Activated CD8-positive, alpha-beta T cell treated with anti-CD3 and anti-CD28 coated beads for 36 hours (primary cell): ENCODE measurements around the gene RBPMS2. TPM values are rescaled to one million over a fixed set of nuclear protein-coding genes. Genes with fewer than 3 reads are reported as not detected.

Source experiments
- ATAC-seq: fragments of 200-7000 bp; cut with Tn5 transposase; one replicate; pipeline ENCODE4 v1.10.0; 2021; ENCODE audit warnings: mild to moderate bottlenecking, moderate library complexity
- CTCF ChIA-PET: fragments of 350-600 bp; sonication (Branson Sonifier 250); formaldehyde crosslinking; loops from one replicate; lab custom pipeline; 2021; ENCODE audit warnings: antibody characterized with exemption; lab: Charles Lee
- POLR2A ChIA-PET: fragments of 350-600 bp; sonication (Branson Sonifier 250); formaldehyde crosslinking; loops from one replicate; lab custom pipeline; 2021; ENCODE audit warnings: antibody characterized with exemption; lab: Charles Lee
- DNase-seq: peaks from one replicate; pipeline ENCODE4 v3.0.0-alpha.2; 2020
- H3K27ac Mint-ChIP-seq: one replicate; pipeline ENCODE4 v1.8.0; 2021; ENCODE audit warnings: mild to moderate bottlenecking, mixed read lengths
- H3K27me3 Mint-ChIP-seq: one replicate; pipeline ENCODE4 v1.8.0; 2021; ENCODE audit warnings: mixed read lengths
- H3K36me3 Mint-ChIP-seq: one replicate; pipeline ENCODE4 v1.8.0; 2021; ENCODE audit warnings: low read depth, mixed read lengths
- H3K4me1 Mint-ChIP-seq: one replicate; pipeline ENCODE4 v1.8.0; 2021; ENCODE audit warnings: low read depth, mixed read lengths
- H3K4me3 Mint-ChIP-seq: one replicate; pipeline ENCODE4 v1.8.0; 2021; ENCODE audit warnings: mild to moderate bottlenecking, moderate library complexity, mixed read lengths
- H3K9me3 Mint-ChIP-seq: one replicate; pipeline ENCODE4 v1.8.0; 2021; ENCODE audit warnings: mixed read lengths
- intact Hi-C: fragments of 100-400 bp; cut with micrococcal nuclease; formaldehyde crosslinking; loops from one replicate; pipeline ENCODE4 v1.10.0; 2022
- total RNA-seq, 2 experiments: library from RNA; stranded (reverse); gene quantifications; one replicate each; pipeline ENCODE4 v1.2.3, GENCODE V29; 2021
- TF ChIP-seq, protein P1 (sequence below): fragments of 200-600 bp; IDR thresholded peaks from one replicate; pipeline ENCODE4 v1.8.0; 2022; ENCODE audit warnings: antibody characterized with exemption, mild to moderate bottlenecking

RBPMS2 gene
- total RNA-seq, 2 experiments from 2014 or later: not detected

GRCh38 chr15:64695561-64695992, 79.8 kb downstream of the RBPMS2 start:
- ATAC-seq: no peak
- intact Hi-C loops: no loop called here
- H3K27me3 Mint-ChIP-seq: no peaks in the 10 kb centered on the region
- H3K4me1 Mint-ChIP-seq: peaks cover 48% of the 10 kb centered on the region
- no peak overlapping the region for H3K27ac Mint-ChIP-seq
- CTCF ChIA-PET: interaction anchor here (1.0 to 8.6 kb wide), 7 partner anchors 9 to 34 kb away, joined by 3 to 81 read pairs (median 5); no protein-coding TSS in a partner anchor
- DNase-seq: no peak
- POLR2A ChIA-PET: interaction anchor here (0.8 to 1.3 kb wide), 5 partner anchors 9 to 235 kb away, joined by 3 to 5 read pairs (median 3); partner anchors contain the start of gene ZNF609
- no peak overlapping the region for H3K4me3 Mint-ChIP-seq
- TF ChIP-seq, protein P1, sequence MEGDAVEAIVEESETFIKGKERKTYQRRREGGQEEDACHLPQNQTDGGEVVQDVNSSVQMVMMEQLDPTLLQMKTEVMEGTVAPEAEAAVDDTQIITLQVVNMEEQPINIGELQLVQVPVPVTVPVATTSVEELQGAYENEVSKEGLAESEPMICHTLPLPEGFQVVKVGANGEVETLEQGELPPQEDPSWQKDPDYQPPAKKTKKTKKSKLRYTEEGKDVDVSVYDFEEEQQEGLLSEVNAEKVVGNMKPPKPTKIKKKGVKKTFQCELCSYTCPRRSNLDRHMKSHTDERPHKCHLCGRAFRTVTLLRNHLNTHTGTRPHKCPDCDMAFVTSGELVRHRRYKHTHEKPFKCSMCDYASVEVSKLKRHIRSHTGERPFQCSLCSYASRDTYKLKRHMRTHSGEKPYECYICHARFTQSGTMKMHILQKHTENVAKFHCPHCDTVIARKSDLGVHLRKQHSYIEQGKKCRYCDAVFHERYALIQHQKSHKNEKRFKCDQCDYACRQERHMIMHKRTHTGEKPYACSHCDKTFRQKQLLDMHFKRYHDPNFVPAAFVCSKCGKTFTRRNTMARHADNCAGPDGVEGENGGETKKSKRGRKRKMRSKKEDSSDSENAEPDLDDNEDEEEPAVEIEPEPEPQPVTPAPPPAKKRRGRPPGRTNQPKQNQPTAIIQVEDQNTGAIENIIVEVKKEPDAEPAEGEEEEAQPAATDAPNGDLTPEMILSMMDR: no peak
- H3K36me3 Mint-ChIP-seq: peaks cover 15% of the 10 kb centered on the region
- H3K9me3 Mint-ChIP-seq: no peaks in the 10 kb centered on the region

DNA sequence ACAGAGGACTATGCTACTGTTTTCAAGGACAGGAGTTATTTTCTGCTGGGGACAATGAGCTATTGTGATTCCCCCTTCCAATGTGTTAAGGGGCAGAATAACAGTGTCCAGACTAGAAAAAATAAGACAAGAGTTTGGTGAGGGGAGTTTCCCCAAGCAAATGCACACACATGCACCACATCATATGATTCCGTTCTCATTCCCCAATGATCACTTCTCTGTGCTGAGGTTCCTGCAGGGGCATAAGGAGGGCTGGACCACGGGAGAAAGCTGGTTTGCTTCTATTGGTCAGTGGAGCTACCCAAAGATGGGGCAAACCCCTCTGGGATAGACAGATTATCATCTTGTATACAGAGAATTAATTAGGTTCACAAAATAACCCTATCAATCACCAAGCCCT, 80.6 kb downstream of the RBPMS2 start:
- Mint-ChIP-seq H3K4me3 (no peak overlapping the region), H3K9me3 (no peaks in the 10 kb centered on the region), H3K27me3 (no peaks in the 10 kb centered on the region), H3K4me1 (peaks cover 40% of the 10 kb centered on the region), H3K36me3 (peaks cover 10% of the 10 kb centered on the region), H3K27ac (peak overlapping the region; percentile 7)
- ATAC-seq (no peak), DNase-seq (no peak)
- TF ChIP-seq, protein P1: no peak
- CTCF ChIA-PET: interaction anchor here (1.0 to 8.6 kb wide), 6 partner anchors 8 to 35 kb away, joined by 3 to 81 read pairs (median 8); no protein-coding TSS in a partner anchor
- POLR2A ChIA-PET: interaction anchor here (0.9 to 1.2 kb wide), 2 partner anchors 23 to 25 kb away, joined by 3 to 5 read pairs; no protein-coding TSS in a partner anchor
- intact Hi-C loops: no loop called here

- peak overlapping the region; percentile 13 for H3K27ac Mint-ChIP-seq
- TF ChIP-seq, protein P1: no peak
- H3K27me3 Mint-ChIP-seq: no peaks in the 10 kb centered on the region
- intact Hi-C loops: no loop called here
- H3K36me3 Mint-ChIP-seq: peaks cover 18% of the 10 kb centered on the region
- DNase-seq: no peak
- no peak overlapping the region for H3K4me3 Mint-ChIP-seq
- ChIA-PET POLR2A (interaction anchor here (1.0 kb wide), 1 partner anchor 338 kb away, joined by 3 read pairs; no protein-coding TSS in a partner anchor), CTCF (interaction anchor here (3.2 kb wide), 1 partner anchor 12 kb away, joined by 11 read pairs; no protein-coding TSS in a partner anchor)
- H3K9me3 Mint-ChIP-seq: no peaks in the 10 kb centered on the region
- ATAC-seq: no peak
- H3K4me1 Mint-ChIP-seq: peaks cover 23% of the 10 kb centered on the region
Measured at GRCh38 chr15:64693134-64693533, 82.3 kb downstream of the RBPMS2 start.

GRCh38 chr15:64691896-64692565, 83.4 kb downstream of the RBPMS2 start:
- POLR2A ChIA-PET: interaction anchor here (1.1 kb wide), 1 partner anchor 14 kb away, joined by 3 read pairs; no protein-coding TSS in a partner anchor
- TF ChIP-seq, protein P1: no peak
- Mint-ChIP-seq H3K27me3 (no peaks in the 10 kb centered on the region), H3K9me3 (no peaks in the 10 kb centered on the region), H3K36me3 (peaks cover 21% of the 10 kb centered on the region), H3K4me1 (peaks cover 15% of the 10 kb centered on the region), H3K27ac (no peak overlapping the region), H3K4me3 (no peak overlapping the region)
- no peak for ATAC-seq
- no peak for DNase-seq
- intact Hi-C loops: no loop called here
- CTCF ChIA-PET: interaction anchor here (2.3 to 14.3 kb wide), 2 partner anchors 25 to 37 kb away, joined by 14 to 249 read pairs; no protein-coding TSS in a partner anchor
